Neuronal stem cell (in vitro differentiated cells): ENCODE measurements around the gene RPS15A.

Experiments used
- DNase-seq: peaks from one replicate; pipeline ENCODE4 v3.0.0-alpha.2; 2013; ENCODE audit warnings: low spot score
- H2AFZ ChIP-seq: one replicate; pipeline ENCODE4 v1.6.1; 2013; ENCODE audit warnings: mild to moderate bottlenecking, low read length, inconsistent platforms
- H2AK5ac ChIP-seq: 2 replicates; pipeline ENCODE4 v1.6.1; 2013; ENCODE audit warnings: low read depth, mild to moderate bottlenecking, inconsistent platforms, low read length, moderate library complexity, mixed read lengths
- H2BK120ac ChIP-seq: 2 replicates; pipeline ENCODE4 v1.6.1; 2013; ENCODE audit warnings: low read depth, mild to moderate bottlenecking, inconsistent platforms, low read length, moderate library complexity, mixed read lengths
- H2BK12ac ChIP-seq: one replicate; pipeline ENCODE4 v1.6.1; 2013; ENCODE audit warnings: low read length, inconsistent platforms
- H2BK15ac ChIP-seq: 2 replicates; pipeline ENCODE4 v1.6.1; 2013; ENCODE audit warnings: mild to moderate bottlenecking, low read length, inconsistent platforms, mixed read lengths
- H2BK5ac ChIP-seq: one replicate; pipeline ENCODE4 v1.6.1; 2013; ENCODE audit warnings: inconsistent platforms, mild to moderate bottlenecking, low read length, moderate library complexity
- H3K14ac ChIP-seq: one replicate; pipeline ENCODE4 v1.6.1; 2013; ENCODE audit warnings: low read length, inconsistent platforms
- H3K18ac ChIP-seq: 2 replicates; pipeline ENCODE4 v1.6.1; 2013; ENCODE audit warnings: low read length, inconsistent platforms
- H3K23ac ChIP-seq: 2 replicates; pipeline ENCODE4 v1.6.1; 2013; ENCODE audit warnings: low read depth, mild to moderate bottlenecking, mixed read lengths, low read length, inconsistent platforms; ENCODE audit not compliant: poor library complexity
- H3K27ac ChIP-seq: replicated peaks from 3 replicates; pipeline ENCODE4 v1.5.1; 2013; ENCODE audit warnings: low read length, inconsistent platforms
- H3K27me3 ChIP-seq, 3 experiments: 2 replicates each; pipeline ENCODE4 v1.6.1; 2013; ENCODE audit warnings: low read length in 3 of 3, mild to moderate bottlenecking in 2 of 3, inconsistent platforms in 1 of 3, low read depth in 1 of 3, mixed read lengths in 1 of 3, moderate library complexity in 1 of 3; ENCODE audit not compliant: control insufficient read depth in 3 of 3, insufficient read depth in 3 of 3
- H3K36me3 ChIP-seq, 2 donors: replicated peaks in 1 of 2; 2 replicates each; pipeline ENCODE4 v1.6.1; 2013; ENCODE audit warnings: low read length in 2 of 2; ENCODE audit not compliant: control insufficient read depth in 2 of 2, insufficient read depth in 2 of 2
- H3K4ac ChIP-seq: 2 replicates; pipeline ENCODE4 v1.6.1; 2013; ENCODE audit warnings: inconsistent platforms, mild to moderate bottlenecking, low read length, moderate library complexity
- H3K4me1 ChIP-seq, 2 donors: 1 replicate in 1 of 2; 2 replicates in 1 of 2; pipeline ENCODE4 v1.6.1; 2013; ENCODE audit warnings: low read length in 2 of 2, low read depth in 1 of 2; ENCODE audit not compliant: control insufficient read depth in 2 of 2, insufficient read depth in 1 of 2
- H3K4me2 ChIP-seq: one replicate; pipeline ENCODE4 v1.6.1; 2013; ENCODE audit warnings: mild to moderate bottlenecking, low read length, inconsistent platforms; ENCODE audit not compliant: insufficient read depth, poor library complexity, severe bottlenecking
- H3K4me3 ChIP-seq, 2 donors: 2 replicates each; pipeline ENCODE4 v1.5.1; 2013; ENCODE audit warnings: low read length in 2 of 2, mild to moderate bottlenecking in 2 of 2, inconsistent platforms in 1 of 2, moderate library complexity in 1 of 2
- H3K79me1 ChIP-seq: one replicate; pipeline ENCODE4 v1.6.1; 2013; ENCODE audit warnings: low read depth, mild to moderate bottlenecking, inconsistent platforms, low read length, moderate library complexity
- H3K9ac ChIP-seq: one replicate; pipeline ENCODE4 v1.6.1; 2013; ENCODE audit warnings: mild to moderate bottlenecking, low read depth, low read length, inconsistent platforms; ENCODE audit not compliant: poor library complexity
- H3K9me3 ChIP-seq, 2 donors: replicated peaks in 1 of 2; 2 replicates each; pipeline versions ENCODE3 to v1.6.1; 2013; ENCODE audit warnings: low read length in 2 of 2, mild to moderate bottlenecking in 2 of 2, inconsistent platforms in 1 of 2, low read depth in 1 of 2, mixed read lengths in 1 of 2, moderate library complexity in 1 of 2; ENCODE audit not compliant: control insufficient read depth in 2 of 2, insufficient read depth in 1 of 2
- H4K8ac ChIP-seq: one replicate; pipeline ENCODE4 v1.6.1; 2013; ENCODE audit warnings: low read depth, mild to moderate bottlenecking, inconsistent platforms, low read length, moderate library complexity
- H4K91ac ChIP-seq: one replicate; pipeline ENCODE4 v1.6.1; 2013; ENCODE audit warnings: low read length, low read depth, mild to moderate bottlenecking, inconsistent platforms; ENCODE audit not compliant: poor library complexity
- WGBS, 2 donors: extraction: QIAGEN DNeasy Blood & Tissue Kit; methylation state at CpG; one replicate each; pipeline ENCODE4 v1.1.7; 2013; ENCODE audit warnings: missing lambda C conversion rate in 2 of 2, mixed read lengths in 1 of 2; ENCODE audit not compliant: insufficient read length in 2 of 2, insufficient replicate concordance in 1 of 2; ENCODE audit errors: extremely low coverage in 2 of 2; 5-methylcytosine and 5-hydroxymethylcytosine counted together

RPS15A gene

DNA sequence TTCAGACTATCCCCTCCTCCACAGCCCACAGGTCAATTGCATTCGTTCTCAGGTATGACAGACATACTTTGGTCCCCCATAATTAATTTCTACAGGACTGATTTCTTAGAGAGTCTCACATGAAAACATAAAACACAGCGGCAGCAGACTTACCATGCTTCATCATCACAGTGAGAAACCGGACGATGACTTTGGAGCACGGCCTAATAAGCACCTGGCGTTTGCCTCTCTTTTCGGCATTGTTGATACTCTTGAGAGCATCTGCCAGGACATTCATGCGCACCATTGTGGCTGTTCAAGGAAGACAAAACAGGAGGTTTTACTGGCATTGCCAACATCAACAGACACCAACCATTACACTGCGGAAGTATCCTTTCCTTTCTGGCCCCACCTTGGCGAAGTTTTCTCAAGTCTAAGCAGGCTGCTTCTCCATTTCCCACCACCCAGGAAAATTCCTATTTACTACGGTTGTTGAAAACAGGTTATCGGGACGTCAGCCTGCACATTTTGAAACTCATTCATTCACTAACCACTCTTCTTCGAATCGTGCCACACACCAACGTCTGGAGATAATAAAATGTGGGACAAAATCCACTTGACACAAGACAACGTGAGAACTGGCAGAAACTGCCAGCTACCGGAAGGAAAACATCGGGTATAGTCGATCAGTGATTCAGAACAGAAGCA, 1.2 kb downstream of the RPS15A start:
- Histone ChIP-seq H2AFZ (no peak overlapping the region), H3K23ac (no peak overlapping the region), H3K27ac (no peak overlapping the region), H3K4me2 (peak overlapping the region; percentile 74), H2BK15ac (no peak overlapping the region), H4K8ac (no peak overlapping the region), H3K4me3 (peak overlapping the region; percentile 91 to 97), H2BK120ac (no peak overlapping the region), H3K4me1 (peaks cover 8 to 15% of the 10 kb centered on the region in 2 donors), H3K4ac (no peak overlapping the region), H3K27me3 (no peaks in the 10 kb centered on the region), H3K79me1 (no peaks in the 10 kb centered on the region), H2BK12ac (no peak overlapping the region), H3K18ac (no peak overlapping the region), H3K9me3 (no peaks in the 10 kb centered on the region), H3K14ac (no peak overlapping the region), H4K91ac (no peak overlapping the region), H2BK5ac (no peak overlapping the region), H3K9ac (no peak overlapping the region), H3K36me3 (peaks cover 53 to 87% of the 10 kb centered on the region in 2 donors), H2AK5ac (no peak overlapping the region)
- no CpG with 5 or more reads among the region's 20 CpGs for WGBS, 2 donors
- DNase-seq = no peak

DNA sequence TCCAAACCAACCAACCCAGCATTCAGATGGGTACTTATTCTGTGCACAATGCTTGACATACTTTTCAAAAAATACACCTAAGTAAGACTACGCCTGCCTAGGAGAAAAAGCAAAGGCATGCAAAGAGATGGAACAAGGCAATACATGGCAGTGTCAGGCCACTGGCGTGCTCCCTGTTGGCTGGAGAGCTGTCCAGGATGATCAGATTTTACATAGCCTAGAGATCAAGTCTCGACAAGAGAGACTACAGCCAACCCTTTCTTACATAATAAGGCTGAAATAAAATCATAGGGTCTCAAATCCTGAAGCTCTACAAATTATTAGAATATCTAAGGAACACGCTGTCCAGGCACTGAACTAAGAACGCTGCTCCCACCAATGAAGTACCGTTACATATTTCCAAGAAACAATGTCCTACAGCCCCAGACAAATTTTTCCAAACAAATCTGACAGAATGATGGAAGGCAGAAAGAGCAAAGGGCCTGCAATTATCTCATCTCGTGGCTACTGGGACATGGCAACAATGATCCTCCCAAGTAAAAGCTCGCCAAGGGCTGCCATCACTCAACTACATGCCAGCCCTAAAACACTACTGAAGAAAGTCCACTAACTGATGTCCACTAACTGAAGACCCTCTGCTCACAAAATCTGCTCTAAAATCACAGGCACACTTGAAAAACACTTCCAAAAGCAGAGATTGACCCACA, 5.1 kb downstream of the RPS15A start:
- Histone ChIP-seq H4K8ac (no peak overlapping the region), H3K4ac (no peak overlapping the region), H3K18ac (no peak overlapping the region), H2BK5ac (no peak overlapping the region), H3K4me2 (no peak overlapping the region), H2BK120ac (no peak overlapping the region), H2BK15ac (no peak overlapping the region), H3K23ac (no peak overlapping the region), H2BK12ac (no peak overlapping the region), H3K36me3 (peaks cover 51 to 76% of the 10 kb centered on the region in 2 donors), H3K27ac (no peak overlapping the region), H3K79me1 (peaks cover 2% of the 10 kb centered on the region), H3K9me3 (no peaks in the 10 kb centered on the region), H2AK5ac (no peak overlapping the region), H4K91ac (no peak overlapping the region), H2AFZ (no peak overlapping the region), H3K9ac (no peak overlapping the region), H3K4me1 (peaks cover 8 to 15% of the 10 kb centered on the region in 2 donors), H3K4me3 (no peak overlapping the region), H3K14ac (no peak overlapping the region), H3K27me3 (no peaks in the 10 kb centered on the region)
- no CpG with 5 or more reads among the region's 8 CpGs for WGBS, 2 donors
- no peak for DNase-seq

DNA sequence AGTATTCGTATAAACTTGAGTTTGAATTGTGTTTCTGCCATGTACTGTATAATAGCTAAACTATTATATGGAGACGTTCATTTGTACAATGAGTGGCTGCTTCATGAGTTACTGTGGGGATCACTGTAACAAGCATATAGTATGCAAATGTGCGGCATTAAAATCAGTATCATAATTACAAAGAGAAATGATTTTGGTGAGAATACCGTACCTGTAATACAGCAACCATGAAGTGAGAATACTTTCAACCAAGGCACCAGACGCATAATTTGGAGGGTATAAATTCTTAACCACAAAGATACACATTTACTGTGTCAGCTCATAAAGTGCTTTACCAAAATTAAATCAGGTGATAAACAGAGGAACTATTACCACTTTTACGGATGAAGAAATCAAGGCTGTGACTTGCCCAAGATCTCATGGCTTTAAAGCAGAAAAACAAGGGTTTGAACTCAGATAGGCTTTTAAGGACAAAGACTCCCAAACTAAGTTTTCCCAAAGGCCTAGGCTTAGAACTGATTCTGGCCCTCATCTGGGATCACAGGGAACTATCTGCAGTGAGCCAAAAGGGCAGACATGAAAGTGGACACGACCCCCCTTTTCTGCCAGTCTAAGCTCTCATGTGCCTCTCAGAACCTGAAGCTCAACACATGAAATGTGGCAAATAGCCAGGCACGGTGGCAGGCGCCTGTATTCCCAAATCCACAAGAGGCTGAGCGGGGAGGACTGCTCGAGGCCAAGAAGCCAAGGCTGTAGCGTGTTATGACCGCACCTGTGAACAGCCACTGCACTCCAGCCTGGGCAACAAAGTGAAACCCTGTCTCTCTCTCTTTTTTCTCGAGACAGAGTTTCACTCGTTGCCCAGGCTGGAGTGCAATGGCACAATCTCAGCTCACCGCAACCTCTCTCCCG, 6.4 kb downstream of the RPS15A start:
- no peak overlapping the region for H3K9ac ChIP-seq
- no peaks in the 10 kb centered on the region for H3K27me3 ChIP-seq
- no peak overlapping the region for H2BK5ac ChIP-seq
- H2BK12ac ChIP-seq = no peak overlapping the region
- H3K4me2 ChIP-seq = no peak overlapping the region
- H3K18ac ChIP-seq = no peak overlapping the region
- H4K8ac ChIP-seq = no peak overlapping the region
- H3K79me1 ChIP-seq = peaks cover 2% of the 10 kb centered on the region
- H2AK5ac ChIP-seq = no peak overlapping the region
- H3K4ac ChIP-seq = no peak overlapping the region
- no peak overlapping the region for H3K27ac ChIP-seq
- H3K36me3 ChIP-seq = peaks cover 50 to 70% of the 10 kb centered on the region in 2 donors
- H4K91ac ChIP-seq = no peak overlapping the region
- H3K14ac ChIP-seq = no peak overlapping the region
- no peak overlapping the region for H2AFZ ChIP-seq
- no peak overlapping the region for H3K23ac ChIP-seq
- DNase-seq = no peak
- WGBS, 2 donors = no CpG with 5 or more reads among the region's 17 CpGs
- H2BK15ac ChIP-seq = no peak overlapping the region
- peaks cover 7 to 9% of the 10 kb centered on the region in 2 donors for H3K4me1 ChIP-seq
- no peak overlapping the region for H2BK120ac ChIP-seq
- H3K4me3 ChIP-seq = no peak overlapping the region
- no peaks in the 10 kb centered on the region for H3K9me3 ChIP-seq
